Suprapubic skin (tissue), 4 donors: ENCODE measurements around the gene CIAO2B.

ENCODE experiments used
- EP300 ChIP-seq: sonication (generic); formaldehyde crosslinking; IDR thresholded peaks from one replicate; pipeline ENCODE4 v1.6.1; 2017; ENCODE audit warnings: antibody characterized with exemption
- POLR2A ChIP-seq, 2 donors: fragments of 450-650 bp; IDR thresholded peaks; one replicate each; pipeline ENCODE4 v1.6.1; 2017; ENCODE audit warnings: antibody characterized with exemption in 2 of 2, mild to moderate bottlenecking in 2 of 2, moderate library complexity in 2 of 2
- POLR2AphosphoS5 ChIP-seq, 3 donors: sonication (generic); formaldehyde crosslinking; IDR thresholded peaks; one replicate each; pipeline ENCODE4 v1.6.1; 2017; ENCODE audit warnings: antibody characterized with exemption in 3 of 3
- TF ChIP-seq, protein P1 (sequence below), 2 donors: fragments of 200-600 bp in 1 of 2; fragments of 450-650 bp in 1 of 2; sonication (generic) in 1 of 2; IDR thresholded peaks; one replicate each; pipeline ENCODE4 v1.5.1; 2016 to 2019; ENCODE audit warnings: antibody characterized with exemption in 2 of 2, mild to moderate bottlenecking in 1 of 2, moderate library complexity in 1 of 2

DNA sequence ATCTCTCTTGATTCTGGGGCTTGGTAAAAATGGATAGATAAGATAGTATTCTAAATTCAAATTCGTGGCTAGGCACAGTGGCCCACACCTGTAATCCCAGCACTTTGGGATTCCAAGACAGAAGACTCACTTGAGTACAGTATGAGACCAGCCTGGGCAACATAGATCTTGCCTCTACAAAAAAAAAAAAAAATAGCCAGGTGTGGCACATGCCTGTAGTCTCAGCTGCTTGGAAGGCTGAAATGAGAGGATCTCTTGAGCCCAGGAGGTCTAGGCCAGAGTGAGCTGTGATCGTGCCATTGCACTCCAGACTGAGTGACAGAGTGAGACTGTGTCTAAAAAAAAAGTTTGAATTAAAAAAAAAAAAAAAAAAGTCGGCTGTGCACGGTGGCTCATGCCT is 44.6 kb downstream of the CIAO2B start:
- TF ChIP-seq EP300 (no peak), POLR2A (IDR thresholded peaks at IDR 0.05) (no peak), POLR2AphosphoS5 (IDR thresholded peaks at IDR 0.05) (no peak)
- TF ChIP-seq, protein P1, sequence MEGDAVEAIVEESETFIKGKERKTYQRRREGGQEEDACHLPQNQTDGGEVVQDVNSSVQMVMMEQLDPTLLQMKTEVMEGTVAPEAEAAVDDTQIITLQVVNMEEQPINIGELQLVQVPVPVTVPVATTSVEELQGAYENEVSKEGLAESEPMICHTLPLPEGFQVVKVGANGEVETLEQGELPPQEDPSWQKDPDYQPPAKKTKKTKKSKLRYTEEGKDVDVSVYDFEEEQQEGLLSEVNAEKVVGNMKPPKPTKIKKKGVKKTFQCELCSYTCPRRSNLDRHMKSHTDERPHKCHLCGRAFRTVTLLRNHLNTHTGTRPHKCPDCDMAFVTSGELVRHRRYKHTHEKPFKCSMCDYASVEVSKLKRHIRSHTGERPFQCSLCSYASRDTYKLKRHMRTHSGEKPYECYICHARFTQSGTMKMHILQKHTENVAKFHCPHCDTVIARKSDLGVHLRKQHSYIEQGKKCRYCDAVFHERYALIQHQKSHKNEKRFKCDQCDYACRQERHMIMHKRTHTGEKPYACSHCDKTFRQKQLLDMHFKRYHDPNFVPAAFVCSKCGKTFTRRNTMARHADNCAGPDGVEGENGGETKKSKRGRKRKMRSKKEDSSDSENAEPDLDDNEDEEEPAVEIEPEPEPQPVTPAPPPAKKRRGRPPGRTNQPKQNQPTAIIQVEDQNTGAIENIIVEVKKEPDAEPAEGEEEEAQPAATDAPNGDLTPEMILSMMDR (IDR thresholded peaks at IDR 0.05) = no peak
